ENCODE results near the gene CROT. TPM values are rescaled to one million over a fixed set of nuclear protein-coding genes. Genes with fewer than 3 reads are reported as not detected.

The CROT gene
- total RNA-seq, 1 donor from 2014 or later: 53.4 TPM

GRCh38 chr7:87413029-87413428 lies 67.6 kb downstream of the CROT start:
- Mint-ChIP-seq H3K36me3 (no peaks in the 10 kb centered on the region), H3K4me3 (no peak overlapping the region), H3K9me3 (no peaks in the 10 kb centered on the region), H3K4me1 (peaks cover 18% of the 10 kb centered on the region), H3K27ac (no peak overlapping the region), H3K27me3 (ENCODE audit: insufficient read depth, low read depth) (peaks cover 2% of the 10 kb centered on the region)
- Histone ChIP-seq H3K27me3 (no peaks in the 10 kb centered on the region), H3K4me2 (peak overlapping the region; percentile 20), H4K20me1 (ENCODE audit: low read depth) (no peaks in the 10 kb centered on the region), H3K27ac (peak overlapping the region; percentile 89), H3K9ac (no peak overlapping the region), H3K4me3 (no peak overlapping the region), H2AFZ (replicated peaks) (no peak overlapping the region), H3K4me1 (peaks cover 32% of the 10 kb centered on the region), H3K36me3 (no peaks in the 10 kb centered on the region), H3K79me2 (ENCODE audit: low read depth) (no peaks in the 10 kb centered on the region), H3K9me3 (ENCODE audit: low read depth) (no peaks in the 10 kb centered on the region), H3F3A (ENCODE audit: low read depth) (peaks cover 21% of the 10 kb centered on the region)
- TF ChIP-seq EZH2 (IDR thresholded peaks at IDR 0.05): no peak
- no peak for TF ChIP-seq CTCF (IDR thresholded peaks at IDR 0.05)
- no peak for TF ChIP-seq EZH2phosphoT487 (IDR thresholded peaks at IDR 0.05)
- no peak for DNase-seq (ENCODE audit: low spot score)

GRCh38 chr7:87413951-87414793 lies 68.7 kb downstream of the CROT start:
- no peaks in the 10 kb centered on the region for H3K27me3 ChIP-seq
- H3K36me3 ChIP-seq: no peaks in the 10 kb centered on the region
- no peak overlapping the region for H3K9ac ChIP-seq
- H3K4me2 ChIP-seq: peak overlapping the region; percentile 20
- no peak overlapping the region for H3K4me3 ChIP-seq
- Mint-ChIP-seq H3K27ac (peak overlapping the region; percentile 91), H3K27me3 (ENCODE audit: insufficient read depth, low read depth) (peaks cover 2% of the 10 kb centered on the region), H3K4me1 (peaks cover 19% of the 10 kb centered on the region), H3K4me3 (no peak overlapping the region), H3K36me3 (no peaks in the 10 kb centered on the region), H3K9me3 (no peaks in the 10 kb centered on the region)
- peaks cover 29% of the 10 kb centered on the region for H3K4me1 ChIP-seq
- no peaks in the 10 kb centered on the region for H3K9me3 ChIP-seq (ENCODE audit: low read depth)
- no peaks in the 10 kb centered on the region for H4K20me1 ChIP-seq (ENCODE audit: low read depth)
- H3K79me2 ChIP-seq (ENCODE audit: low read depth): no peaks in the 10 kb centered on the region
- TF ChIP-seq EZH2phosphoT487 (IDR thresholded peaks at IDR 0.05): no peak
- TF ChIP-seq EZH2 (IDR thresholded peaks at IDR 0.05): no peak
- TF ChIP-seq CTCF (IDR thresholded peaks at IDR 0.05): no peak
- peak; percentile 84 for DNase-seq (ENCODE audit: low spot score)
- H3F3A ChIP-seq (ENCODE audit: low read depth): peaks cover 21% of the 10 kb centered on the region
- H3K27ac ChIP-seq: peak overlapping the region; percentile 89
- H2AFZ ChIP-seq (replicated peaks): no peak overlapping the region

- H3K9me3 ChIP-seq (ENCODE audit: low read depth): no peaks in the 10 kb centered on the region
- no peak overlapping the region for H3K9ac ChIP-seq
- H3K79me2 ChIP-seq (ENCODE audit: low read depth): no peaks in the 10 kb centered on the region
- H3K27me3 Mint-ChIP-seq (ENCODE audit: insufficient read depth, low read depth): peaks cover 2% of the 10 kb centered on the region
- H3K4me1 Mint-ChIP-seq: peaks cover 19% of the 10 kb centered on the region
- peak overlapping the region; percentile 89 for H3K27ac ChIP-seq
- DNase-seq (ENCODE audit: low spot score): no peak
- no peak overlapping the region for H3K4me3 Mint-ChIP-seq
- H3K4me2 ChIP-seq: no peak overlapping the region
- H3K4me1 ChIP-seq: peaks cover 25% of the 10 kb centered on the region
- H4K20me1 ChIP-seq (ENCODE audit: low read depth): no peaks in the 10 kb centered on the region
- TF ChIP-seq EZH2 (IDR thresholded peaks at IDR 0.05) (no peak), EZH2phosphoT487 (IDR thresholded peaks at IDR 0.05) (no peak), CTCF (IDR thresholded peaks at IDR 0.05) (no peak)
- no peak overlapping the region for H3K27ac Mint-ChIP-seq
- peaks cover 1% of the 10 kb centered on the region for H3K9me3 Mint-ChIP-seq
- H3K4me3 ChIP-seq: no peak overlapping the region
- H3K36me3 ChIP-seq: no peaks in the 10 kb centered on the region
- H3F3A ChIP-seq (ENCODE audit: low read depth): peaks cover 21% of the 10 kb centered on the region
- no peaks in the 10 kb centered on the region for H3K27me3 ChIP-seq
- H3K36me3 Mint-ChIP-seq: no peaks in the 10 kb centered on the region
- H2AFZ ChIP-seq (replicated peaks): no peak overlapping the region
Observed at GRCh38 chr7:87414794-87415188, 69.3 kb downstream of the CROT start.

Measured in neural progenitor cell (in vitro differentiated cells).